Tongue (tissue), 2 donors: Measurements from ENCODE around the gene SND1. TPM values are rescaled to one million over a fixed set of nuclear protein-coding genes. Genes with fewer than 3 reads are reported as not detected.

Experiments
- DNase-seq: peaks from one replicate; pipeline ENCODE4 v3.0.0-alpha.2; 2015
- total RNA-seq: library from RNA; depleted of rRNA; stranded (reverse); fragments of >200 nt; gene quantifications from one replicate; pipeline ENCODE4 v1.2.3, GENCODE V29; 2014

The SND1 gene
- total RNA-seq, 1 donor from 2014 or later = 111 TPM

DNA sequence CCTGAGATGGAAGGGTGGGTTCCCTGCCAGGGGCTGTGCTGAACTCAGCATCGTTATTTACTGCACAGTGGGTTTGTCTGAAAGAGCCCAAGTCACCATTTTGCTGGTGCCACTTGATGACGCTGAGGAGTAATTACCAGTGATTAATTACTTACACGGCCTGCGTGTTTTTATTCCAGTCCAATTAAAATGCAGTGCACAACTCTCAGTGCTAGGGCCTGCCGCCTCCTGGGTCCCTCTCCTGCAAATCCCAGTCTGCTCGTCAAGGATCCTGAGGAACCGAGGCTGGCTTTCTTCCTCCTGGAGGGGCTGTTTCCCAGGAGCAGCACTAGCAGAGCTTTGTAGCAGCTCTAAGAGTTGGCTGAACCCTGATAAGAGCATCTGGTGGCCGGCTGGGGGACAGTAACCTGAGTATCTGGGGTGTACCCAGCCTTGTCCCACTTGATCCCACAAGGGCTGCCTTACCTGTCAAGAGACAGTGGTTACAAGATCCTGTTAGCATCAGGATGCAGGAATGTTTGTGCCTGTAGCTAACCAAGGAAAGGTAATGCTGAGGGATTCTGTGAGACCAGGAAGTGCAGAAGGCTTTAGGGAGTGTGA lies 424.3 kb downstream of the SND1 start:
- DNase-seq = no peak

DNA sequence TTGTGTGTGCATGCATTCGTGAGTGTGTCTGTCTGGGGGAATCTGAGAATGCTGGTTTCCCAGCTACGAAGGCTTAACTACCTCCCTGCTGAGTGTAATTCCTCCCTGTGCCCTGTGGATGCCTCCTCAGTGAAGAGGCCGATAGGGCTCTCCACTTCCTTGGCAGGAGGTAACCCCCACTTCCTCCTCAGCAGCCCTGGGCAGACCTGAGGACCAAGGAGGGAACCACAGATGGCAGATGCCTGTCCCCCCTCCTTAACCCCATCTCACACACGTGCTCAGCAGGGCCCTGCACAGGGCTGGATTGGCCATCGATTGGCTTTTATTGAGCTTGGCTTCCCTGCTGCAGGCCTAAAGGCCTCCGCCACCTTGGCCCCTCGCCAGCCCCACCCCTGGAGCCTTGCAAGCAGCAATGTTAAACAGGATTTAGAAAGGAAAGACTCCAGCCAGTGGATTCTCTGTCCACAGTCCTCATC lies 424.8 kb downstream of the SND1 start:
- peak; percentile 62 for DNase-seq

DNA sequence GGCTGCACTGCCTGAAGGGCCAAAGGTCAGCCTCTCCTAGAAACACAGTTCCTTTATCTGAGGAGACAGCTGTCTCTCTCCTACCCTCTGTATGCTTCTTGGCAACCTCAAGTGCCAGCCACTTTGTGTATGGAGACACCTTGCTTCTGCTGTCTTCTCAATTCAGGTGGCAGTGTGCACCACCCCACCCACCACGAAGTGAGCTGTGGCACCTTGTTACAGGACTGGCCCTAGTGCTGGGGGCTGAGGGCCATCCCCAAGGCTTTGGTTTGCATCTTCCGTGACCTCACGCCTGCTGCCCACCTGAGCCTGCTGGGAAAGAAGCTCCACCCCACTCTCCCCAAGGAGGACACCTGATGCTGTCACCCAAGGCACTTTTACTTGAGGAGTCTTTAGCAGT lies 426.3 kb downstream of the SND1 start:
- no peak for DNase-seq

DNA sequence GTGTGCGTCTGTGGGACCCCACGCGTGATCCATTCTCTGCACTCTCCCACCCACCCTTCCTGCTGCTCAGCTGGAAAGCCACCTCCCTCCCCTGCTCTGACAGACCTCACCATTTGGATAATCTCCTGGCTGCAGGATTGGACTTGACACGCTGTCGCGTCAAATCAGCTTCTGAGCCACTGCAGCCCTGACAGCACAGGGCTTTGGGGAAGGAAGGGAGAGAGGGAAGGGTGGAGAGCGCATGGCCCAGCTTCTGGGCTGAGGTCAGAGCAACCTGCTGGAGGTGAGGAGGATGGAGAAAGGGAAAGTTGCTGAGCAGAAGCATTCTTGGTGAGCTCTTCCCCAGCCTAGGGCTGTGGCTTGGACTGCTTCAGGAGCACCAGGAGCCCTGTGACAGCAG lies 428.2 kb downstream of the SND1 start:
- no peak for DNase-seq

DNA sequence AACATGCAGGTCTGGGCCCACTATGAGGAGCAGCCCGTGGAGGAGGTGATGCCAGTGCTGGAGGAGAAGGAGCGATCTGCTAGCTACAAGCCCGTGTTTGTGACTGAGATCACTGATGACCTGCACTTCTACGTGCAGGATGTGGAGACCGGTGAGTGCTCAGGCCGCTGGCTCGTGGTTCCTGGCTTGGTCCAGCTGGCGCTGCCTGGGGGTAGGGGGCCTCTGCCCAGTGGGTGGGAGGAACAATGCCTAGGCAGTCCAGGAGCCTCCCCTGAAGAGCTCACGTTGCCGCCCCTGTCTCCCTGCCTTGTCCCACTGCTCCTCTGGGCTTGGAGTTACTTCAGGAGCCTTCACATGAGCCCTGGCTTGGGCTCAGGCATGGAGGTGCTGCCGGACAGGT lies 429.4 kb downstream of the SND1 start:
- DNase-seq = no peak

DNA sequence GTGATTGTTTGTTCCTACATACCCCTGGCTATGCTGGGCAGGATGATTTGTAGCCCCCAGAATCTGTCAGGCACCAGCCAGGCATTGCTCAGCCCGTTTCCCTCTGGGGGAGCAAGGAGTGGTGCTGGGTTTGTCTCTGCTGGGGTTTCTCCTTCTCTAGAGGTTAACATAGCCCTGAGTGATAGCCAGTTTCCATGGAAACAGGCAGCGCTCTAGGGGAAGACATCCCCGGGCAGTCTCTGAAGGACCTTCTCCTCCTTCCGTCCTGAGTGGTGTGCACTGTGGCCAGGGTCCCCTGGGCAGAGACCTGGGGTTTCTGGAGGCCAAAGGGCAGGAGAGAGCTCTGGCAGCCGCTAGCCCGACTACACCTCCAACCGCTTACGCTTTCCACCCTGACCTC lies 429.8 kb downstream of the SND1 start:
- DNase-seq = no peak

DNA sequence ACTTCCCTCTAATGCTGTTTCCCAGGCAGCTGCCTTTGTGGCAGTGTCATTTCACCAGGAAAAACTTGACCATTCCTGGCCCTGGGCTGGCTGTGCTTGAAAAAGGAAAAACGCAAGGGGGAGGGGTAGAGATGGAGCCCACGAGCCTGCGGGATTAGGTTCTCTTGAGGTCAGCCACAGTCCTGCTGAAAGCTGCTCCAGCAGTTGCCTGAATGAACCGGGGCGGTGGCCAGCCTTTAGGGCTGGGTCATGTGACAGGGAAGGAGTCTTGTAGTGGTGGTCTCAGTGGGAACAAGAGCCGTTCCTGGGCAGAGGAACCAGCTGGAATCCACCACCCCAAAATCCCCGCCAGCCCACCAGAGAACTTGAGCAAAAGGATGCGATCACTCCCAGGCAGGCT lies 430.4 kb downstream of the SND1 start:
- DNase-seq = no peak

DNA sequence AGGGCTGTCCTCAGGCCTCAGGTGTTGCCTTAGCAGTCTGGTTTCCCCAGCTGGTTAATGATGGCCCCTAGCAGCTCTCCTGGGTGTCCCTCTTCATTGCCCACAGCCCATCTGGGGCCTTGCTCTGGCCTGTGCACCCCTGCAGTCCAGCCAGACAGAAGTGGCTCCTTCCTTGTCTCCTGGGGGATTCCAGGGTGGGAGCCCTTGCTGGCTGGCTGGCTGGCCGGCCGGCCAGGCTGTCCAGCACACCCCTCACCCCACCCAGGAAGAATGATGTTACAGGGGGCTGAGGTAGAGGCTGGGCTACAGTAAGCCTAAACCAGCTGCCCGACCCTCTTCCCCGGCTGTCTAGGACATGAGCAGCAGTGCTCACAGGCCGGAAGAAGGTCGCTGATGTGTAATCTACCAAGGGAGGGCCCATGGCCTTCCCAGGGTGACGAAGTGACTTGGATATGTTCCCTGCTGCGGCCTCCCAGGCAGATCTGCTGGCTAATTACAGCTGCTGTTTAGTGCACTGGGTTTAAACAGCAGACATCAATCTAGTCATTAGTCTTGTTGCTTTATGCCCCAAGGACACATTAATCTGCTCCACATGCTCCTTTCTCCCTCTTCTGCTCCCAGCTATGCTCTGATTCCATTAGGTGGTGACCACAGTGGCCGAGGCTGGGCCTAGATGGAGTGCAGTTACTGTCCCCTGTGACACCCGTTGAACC lies 433.1 kb downstream of the SND1 start:
- DNase-seq = no peak

DNA sequence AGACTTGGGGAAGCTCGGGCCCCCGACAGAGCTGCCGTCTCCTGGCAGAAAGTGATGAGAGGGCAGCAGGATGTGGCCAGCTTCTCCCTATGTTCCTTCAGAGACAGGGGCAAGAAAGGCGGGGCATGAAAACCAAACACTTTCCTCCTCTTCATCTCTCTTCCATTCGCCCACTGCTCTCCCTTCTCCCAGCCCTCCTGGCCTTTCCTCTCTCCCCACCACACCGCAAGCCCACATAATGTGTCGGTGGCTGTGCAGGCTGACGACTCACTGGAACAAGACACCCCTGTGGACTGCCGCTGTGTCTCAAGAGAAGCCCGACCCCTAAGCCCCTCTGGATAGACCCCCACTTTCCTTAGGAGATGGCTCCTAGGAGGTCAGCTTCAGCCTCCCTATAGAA lies 438.5 kb downstream of the SND1 start:
- DNase-seq = no peak

DNA sequence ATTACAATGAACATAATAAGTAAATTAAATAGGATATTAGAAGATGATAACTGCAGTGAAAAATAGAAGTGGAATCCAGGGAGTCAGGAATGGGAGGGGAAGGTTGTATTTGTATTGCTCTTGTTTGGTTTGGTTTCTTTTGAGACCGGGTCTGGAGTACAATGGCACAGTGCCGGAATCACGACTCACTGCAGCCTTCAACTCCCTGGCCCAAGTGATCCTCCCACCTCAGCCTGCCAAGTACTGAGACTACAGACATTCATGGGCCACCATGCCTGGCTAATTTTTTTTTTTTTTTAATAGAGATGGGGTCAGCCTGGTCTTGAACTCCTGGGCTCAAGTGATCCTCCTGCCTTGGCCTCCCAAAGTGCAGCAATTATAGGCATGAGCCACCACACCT lies 439.1 kb downstream of the SND1 start:
- DNase-seq = no peak

DNA sequence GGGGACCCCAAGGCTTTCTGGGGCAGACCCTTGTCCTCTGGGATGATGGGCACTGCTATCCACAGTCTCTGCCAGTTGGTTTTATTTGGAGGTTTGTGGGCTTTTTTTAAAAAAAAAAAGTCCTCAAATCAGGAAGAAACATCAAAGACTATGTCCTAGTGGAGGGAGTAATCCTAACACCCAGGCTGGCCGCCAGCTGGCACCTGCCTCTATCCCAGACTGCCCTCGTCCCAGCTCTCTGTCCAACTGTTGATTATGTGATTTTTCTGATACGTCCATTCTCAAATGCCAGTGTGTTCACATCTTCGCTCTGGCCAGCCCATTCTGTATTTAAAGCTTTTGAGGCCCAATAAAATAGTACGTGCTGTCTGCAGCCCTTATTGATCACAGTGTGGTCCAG lies 440.2 kb downstream of the SND1 start:
- no peak for DNase-seq

DNA sequence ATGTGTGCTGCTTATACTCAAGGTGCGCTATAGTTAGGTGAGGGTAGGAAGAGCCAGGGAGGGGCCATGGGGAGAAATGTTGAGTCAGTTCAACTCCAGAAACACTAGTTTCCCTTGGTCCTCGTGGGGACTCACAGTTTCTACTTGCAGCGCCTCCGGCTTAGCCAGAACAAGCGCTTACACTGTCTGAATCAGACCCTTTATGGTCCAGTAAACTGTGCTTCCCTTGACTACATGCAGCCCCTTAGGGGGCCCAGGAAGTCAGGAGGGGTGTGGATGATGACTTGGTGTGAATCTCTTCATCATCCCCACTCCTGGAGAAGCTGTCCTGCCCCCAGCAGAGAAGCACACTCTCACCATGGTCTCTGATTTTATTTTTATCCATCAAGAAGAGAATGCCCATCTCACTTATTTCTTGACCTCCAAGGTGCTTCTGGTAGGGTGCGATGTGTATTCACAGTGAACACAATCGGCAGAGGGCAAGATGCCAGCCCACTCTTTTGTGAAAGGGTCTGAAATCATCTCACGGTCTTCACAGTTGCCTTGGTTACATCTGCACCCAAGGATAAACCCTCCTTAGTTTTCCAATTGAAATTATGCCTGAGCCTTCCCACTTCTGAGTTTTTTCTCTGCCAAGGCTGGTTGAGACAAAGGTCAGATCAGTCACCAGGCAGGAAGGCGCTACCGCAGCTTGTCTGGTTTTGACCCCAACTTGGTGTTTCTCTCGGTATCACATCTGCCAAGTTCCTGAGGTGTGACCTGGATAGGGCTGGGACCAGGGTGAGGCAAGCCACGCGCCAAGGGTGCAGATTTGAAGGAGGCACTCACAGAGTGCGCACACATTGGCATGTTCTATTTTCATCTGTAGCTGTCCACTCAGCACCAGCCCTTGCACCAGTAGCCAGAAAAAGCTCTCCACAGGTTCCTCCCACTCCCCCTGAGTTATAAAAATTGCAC lies 441.9 kb downstream of the SND1 start:
- DNase-seq = no peak

DNA sequence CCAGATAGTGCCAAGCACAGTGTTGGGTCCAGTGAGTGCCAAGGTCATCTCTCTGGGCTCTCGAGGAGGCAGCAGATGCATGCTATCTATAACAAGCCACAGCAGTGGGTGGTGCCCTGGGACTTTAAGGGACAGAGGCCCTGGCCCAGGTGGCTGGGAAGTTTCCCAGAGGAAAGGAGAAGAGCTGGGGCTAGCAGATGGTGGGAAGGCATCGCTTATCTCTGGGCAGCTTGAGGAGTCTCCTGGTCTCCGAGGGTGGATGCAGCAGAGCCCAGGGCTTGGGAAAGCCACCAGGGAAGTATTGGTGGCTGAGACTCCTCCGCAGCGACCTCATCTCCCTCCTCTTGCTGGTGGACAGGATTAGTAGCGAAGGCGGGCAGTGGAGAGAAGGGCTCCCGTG lies 442.7 kb downstream of the SND1 start:
- no peak for DNase-seq

DNA sequence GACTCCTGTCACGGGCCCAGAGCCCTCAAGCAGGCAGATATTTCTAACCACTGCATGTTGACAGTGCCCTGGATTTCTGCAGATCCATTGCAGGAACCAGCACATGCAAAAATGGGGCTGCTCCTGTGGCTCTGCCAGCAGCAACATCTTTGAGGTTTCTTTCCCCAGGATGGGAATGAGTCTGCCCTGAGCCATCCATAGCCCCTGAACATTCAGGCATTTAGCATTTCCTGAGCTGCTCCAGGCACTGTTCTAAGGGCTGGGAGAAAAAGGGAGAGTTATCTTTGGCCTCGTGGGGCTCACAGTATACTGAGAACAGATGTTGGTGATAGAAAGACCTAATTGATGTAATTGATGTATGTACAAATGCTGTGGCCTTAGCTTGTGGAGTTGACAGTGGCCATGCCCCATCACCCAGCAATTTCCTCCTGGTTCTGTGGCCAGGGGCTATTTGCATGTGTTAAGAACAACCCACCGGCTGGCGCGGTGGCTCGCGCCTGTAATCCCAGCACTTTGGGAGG lies 445.3 kb downstream of the SND1 start:
- DNase-seq = no peak

DNA sequence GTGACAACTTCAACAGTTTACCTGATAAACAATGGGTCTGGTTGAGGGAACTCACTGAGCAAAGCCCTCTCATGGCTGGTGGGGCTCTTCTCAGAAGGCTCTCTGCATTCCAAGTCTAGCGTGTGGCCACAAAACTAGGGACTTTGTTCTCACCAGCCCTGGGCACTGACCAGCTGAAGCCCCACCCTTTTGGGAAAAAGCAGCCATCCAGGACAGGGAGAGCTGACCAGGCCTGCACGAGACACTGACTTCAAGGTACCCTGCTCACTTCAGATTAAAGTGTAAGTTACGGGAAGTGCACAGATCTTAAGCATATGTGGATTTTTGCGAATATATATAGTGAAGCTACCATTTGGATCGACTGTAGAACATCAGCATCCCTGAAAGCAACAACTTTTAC lies 446.6 kb downstream of the SND1 start:
- no peak for DNase-seq

DNA sequence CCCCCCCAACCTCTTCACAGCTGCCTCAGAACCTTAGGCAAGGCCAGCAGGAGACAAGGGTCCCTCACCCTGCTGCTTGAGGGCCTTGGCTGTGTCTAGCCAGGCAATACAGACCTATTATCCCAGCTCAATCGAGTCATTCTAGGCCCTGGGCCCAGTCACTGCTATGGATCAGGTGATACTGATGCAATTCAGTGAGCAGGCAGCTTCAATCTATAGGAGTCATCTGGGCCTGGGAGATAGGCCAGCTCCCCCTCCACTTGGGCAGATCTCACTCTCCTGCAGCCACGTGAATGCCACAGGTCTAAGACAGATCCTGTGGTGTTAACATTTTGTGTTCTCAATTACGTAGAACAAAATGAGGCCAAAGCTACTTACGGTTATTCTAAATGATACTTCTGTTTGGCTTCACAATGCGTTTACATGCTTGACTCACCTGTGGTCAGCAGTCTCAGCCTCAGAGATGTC lies 447.2 kb downstream of the SND1 start:
- DNase-seq = no peak

DNA sequence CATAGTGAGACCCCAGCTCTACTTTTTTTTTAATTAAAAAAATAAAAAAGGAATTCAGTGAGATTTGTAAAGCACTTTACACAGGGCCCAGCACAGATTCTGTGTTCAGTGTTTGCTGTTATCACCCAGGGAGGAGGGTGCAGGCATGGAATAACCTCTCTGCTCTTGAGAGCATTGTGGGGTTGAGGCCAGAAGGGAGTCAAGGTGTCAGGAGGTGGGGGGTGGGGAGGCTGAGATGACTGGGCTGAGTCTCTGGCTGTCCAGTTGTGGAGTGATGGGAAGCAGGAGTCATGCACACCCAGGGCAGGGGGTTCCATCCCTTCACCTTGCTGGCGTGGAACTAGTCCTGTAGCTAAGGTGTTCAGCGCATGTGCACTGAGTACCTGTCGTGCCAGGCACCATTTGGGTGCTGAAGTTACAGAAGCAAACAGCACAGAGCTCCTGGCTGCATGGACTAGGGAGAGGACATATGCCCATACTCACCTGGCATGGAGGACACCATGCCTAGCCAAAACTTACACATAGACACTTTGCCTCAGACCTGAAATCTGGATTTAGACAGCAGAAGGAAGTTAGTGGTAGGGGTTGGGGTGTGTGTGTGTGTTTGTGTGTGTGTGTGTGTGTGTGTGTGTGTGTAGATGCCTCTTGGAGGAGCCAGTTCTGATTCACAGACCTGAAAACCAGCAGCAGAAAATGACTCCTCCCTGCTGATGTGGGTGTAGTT lies 448.4 kb downstream of the SND1 start:
- no peak for DNase-seq

DNA sequence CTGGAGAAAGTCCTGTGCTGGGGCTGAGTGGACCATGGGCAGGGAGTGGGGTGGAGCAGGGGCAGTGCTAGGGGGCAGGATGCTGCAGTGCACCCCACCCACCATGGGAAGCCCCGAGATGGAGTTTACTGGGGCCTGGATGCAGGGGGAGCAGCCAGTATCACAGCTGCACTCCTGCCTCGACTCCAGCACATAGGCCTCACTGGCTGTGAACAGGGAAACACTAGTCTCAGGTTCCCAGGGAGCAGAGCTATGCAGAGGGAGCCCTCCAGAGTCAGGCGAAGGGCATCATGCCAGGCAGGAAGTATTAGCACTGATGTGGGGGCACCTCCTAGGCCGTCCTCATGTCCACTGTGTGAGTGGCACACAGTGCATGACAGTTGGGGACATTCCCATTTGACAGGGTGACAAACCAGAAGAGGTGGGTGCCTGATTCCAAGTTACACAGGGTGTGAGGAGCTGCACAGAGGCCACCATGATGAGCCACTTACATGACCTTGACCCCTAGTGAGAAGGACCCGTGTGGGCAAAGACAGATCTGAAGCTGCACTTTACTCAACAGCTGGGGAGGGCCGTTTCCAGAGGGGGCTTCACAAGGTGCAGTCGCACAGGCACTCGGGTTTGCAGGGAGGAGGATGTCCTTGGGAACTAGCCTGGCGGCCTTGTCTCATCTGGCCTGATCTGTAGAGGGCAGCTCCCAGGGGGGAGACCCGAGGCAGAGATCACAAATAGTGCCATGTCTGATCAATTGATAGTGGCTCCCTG lies 449.1 kb downstream of the SND1 start:
- no peak for DNase-seq

DNA sequence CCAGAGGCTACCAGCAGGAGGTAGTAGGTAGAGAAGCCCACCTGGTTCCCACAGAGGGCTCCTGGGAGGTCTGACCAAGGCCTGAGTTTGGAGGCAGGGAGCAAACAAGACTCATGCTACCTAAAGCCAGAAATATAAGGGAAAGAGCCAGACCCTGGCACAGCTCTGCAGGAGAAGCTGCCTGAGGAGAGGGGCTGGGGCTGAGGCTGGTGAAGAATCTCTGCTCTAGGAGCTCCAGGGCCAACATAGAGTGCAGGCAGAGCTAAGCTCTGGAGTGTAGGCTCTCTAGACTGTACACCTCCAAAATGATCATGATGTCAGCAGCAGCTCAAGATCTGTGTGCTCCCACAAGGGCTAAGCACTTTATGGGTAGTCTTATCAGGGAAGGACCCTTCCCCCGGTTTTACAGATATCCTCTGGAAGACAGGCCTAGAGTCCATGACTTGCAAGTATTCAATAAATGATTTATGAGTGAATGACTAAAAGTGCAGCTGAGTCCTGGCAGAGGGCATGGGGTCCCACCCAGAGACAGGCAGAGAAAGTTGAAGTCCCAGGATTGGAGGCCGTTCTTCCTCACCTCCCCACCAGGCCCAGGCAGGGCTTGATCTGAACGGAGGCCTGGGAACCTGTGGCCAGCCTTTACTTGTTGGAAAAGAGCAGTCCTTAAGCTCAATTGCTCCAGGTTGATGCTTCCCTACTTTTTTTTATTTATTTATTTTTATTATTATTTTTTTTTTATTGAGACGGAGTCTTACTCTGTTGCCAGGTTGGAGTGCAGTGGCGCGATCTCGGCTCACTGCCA lies 450.7 kb downstream of the SND1 start:
- DNase-seq = no peak

DNA sequence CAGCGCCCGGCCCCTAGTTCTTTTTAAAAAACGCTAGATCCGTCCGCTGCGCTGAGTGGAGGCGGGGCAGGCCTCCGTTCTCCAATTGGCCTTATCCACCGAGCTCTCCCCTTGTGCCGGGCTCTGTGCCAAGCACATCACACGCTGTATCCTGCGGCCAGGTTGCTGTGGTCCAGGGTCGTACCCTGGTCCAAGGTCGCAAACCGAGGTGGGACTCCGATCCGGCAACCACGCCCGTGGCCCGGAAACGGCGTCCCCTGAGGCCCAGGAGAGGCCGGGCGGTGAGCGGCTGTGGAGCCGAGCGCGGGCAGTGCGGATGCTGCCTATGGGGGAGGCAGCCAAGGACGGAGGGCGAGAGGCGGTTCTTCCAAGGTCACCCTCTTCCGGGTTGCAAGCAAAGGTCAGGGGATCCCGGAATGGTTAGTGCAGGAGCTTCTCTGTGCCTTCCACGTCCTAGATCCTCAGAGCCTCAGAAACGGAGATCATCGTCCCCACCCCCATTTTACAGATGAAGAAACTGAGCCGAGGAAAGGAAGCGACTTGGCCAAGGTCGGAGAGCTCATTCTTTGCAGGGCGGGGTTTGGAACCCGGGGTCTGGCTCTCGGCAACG lies 451.6 kb downstream of the SND1 start:
- no peak for DNase-seq
